K562 (cell line): Measurements from ENCODE around the gene DTNB. TPM values are rescaled to one million over a fixed set of nuclear protein-coding genes. Genes with fewer than 3 reads are reported as not detected.

ENCODE experiments used
- ATAC-seq: fragments of 200-7000 bp; cut with Tn5 transposase; 3 replicates; pipeline ENCODE4 v1.9.1; 2020; ENCODE audit warnings: moderate library complexity
- BruUV-seq: library from RNA; stranded (reverse); fragments of 400-500 nt; replicated peaks from 2 replicates; lab custom pipeline; 2021; lab: Mats Ljungman, UMichigan
- CTCF ChIA-PET: fragments of 300-600 bp; formaldehyde crosslinking; extraction: SDS; loops from one replicate; lab custom pipeline; 2021; ENCODE audit warnings: low intra/inter-chr PET ratio; lab: Yijun Ruan, JAX
- POLR2A ChIA-PET: fragments of 300-600, 350-650 bp; sonication (Branson Sonifier 250); formaldehyde crosslinking; extraction: SDS; loops from one replicate; lab custom pipeline; 2021; ENCODE audit warnings: antibody characterized with exemption, inconsistent platforms; lab: Yijun Ruan, JAX
- DNase-seq, 4 experiments: peaks; one replicate each; pipeline versions ENCODE4 v3.0.0 to v3.0.0-alpha.2; 2011 to 2018; ENCODE audit warnings: low spot score in 3 of 4, mixed read lengths in 3 of 4; ENCODE audit errors: extremely low read depth in 1 of 4
- FAIRE-seq: peaks from 2 replicates; lab custom pipeline; 2011; peaks lifted over from hg19 to GRCh38; lab: Jason Lieb, UNC
- H2AFZ ChIP-seq: 2 replicates; pipeline ENCODE4 v1.6.0; 2011; ENCODE audit warnings: low read depth, low read length, control low read depth, inconsistent platforms
- H3K27ac ChIP-seq: fragments of 200-600 bp; 3 replicates; pipeline ENCODE4 v1.8.0; 2011; ENCODE audit warnings: low read depth, mild to moderate bottlenecking, control low read depth, inconsistent platforms, low read length, moderate library complexity, mixed read lengths; ENCODE audit errors: extremely low read depth
- H3K27me3 ChIP-seq, 2 experiments: fragments of 300-600 bp in 1 of 2; 2 replicates in 1 of 2; 3 replicates in 1 of 2; pipeline versions ENCODE4 v1.6.0 to v1.8.0; 2011; ENCODE audit warnings: inconsistent platforms in 2 of 2, low read length in 2 of 2, mild to moderate bottlenecking in 1 of 2, mixed read lengths in 1 of 2, moderate library complexity in 1 of 2; ENCODE audit not compliant: control insufficient read depth in 2 of 2, insufficient read depth in 2 of 2
- H3K36me3 ChIP-seq: fragments of 300-600 bp; 3 replicates; pipeline ENCODE4 v1.8.0; 2011; ENCODE audit warnings: mild to moderate bottlenecking, low read length, inconsistent platforms; ENCODE audit not compliant: control insufficient read depth, insufficient read depth
- H3K4me1 ChIP-seq, 2 experiments: fragments of 200-600 bp in 1 of 2; replicated peaks in 1 of 2; 2 replicates in 1 of 2; 3 replicates in 1 of 2; pipeline versions ENCODE4 v1.5.1 to v1.8.0; 2011; ENCODE audit warnings: inconsistent platforms in 2 of 2, low read length in 2 of 2, mild to moderate bottlenecking in 1 of 2, mixed read lengths in 1 of 2, moderate library complexity in 1 of 2; ENCODE audit not compliant: control insufficient read depth in 2 of 2, insufficient read depth in 2 of 2
- H3K4me2 ChIP-seq: 2 replicates; pipeline ENCODE4 v1.6.1; 2011; ENCODE audit warnings: low read length, control low read depth, inconsistent platforms, mixed read lengths; ENCODE audit not compliant: insufficient read depth
- H3K4me3 ChIP-seq: fragments of 200-600 bp; sonication (generic), shearing (Covaris generic); 2 replicates; pipeline ENCODE4 v1.5.1; 2016; ENCODE audit warnings: control low read depth, inconsistent platforms
- H3K79me2 ChIP-seq: fragments of 200-600 bp; 3 replicates; pipeline ENCODE4 v1.8.0; 2011; ENCODE audit warnings: low read length, inconsistent platforms; ENCODE audit not compliant: control insufficient read depth, insufficient read depth
- H3K9ac ChIP-seq, 2 experiments: 2 replicates each; pipeline versions ENCODE4 v1.6.0 to v1.6.1; 2011; ENCODE audit warnings: low read depth in 2 of 2, low read length in 2 of 2, control low read depth in 1 of 2, inconsistent platforms in 1 of 2, mild to moderate bottlenecking in 1 of 2, mixed read lengths in 1 of 2; ENCODE audit not compliant: insufficient read depth in 1 of 2
- H3K9me1 ChIP-seq: one replicate; pipeline ENCODE4 v1.6.0; 2011; ENCODE audit warnings: inconsistent platforms, mild to moderate bottlenecking, low read length, moderate library complexity; ENCODE audit not compliant: control insufficient read depth, insufficient read depth
- H3K9me3 ChIP-seq: replicated peaks from 2 replicates; pipeline ENCODE4 v1.5.1; 2011; ENCODE audit warnings: low read depth, low read length, inconsistent platforms; ENCODE audit not compliant: control insufficient read depth, insufficient read depth
- H4K20me1 ChIP-seq: replicated peaks from 2 replicates; pipeline ENCODE4 v1.6.1; 2011; ENCODE audit warnings: low read length, inconsistent platforms, mixed read lengths; ENCODE audit not compliant: control insufficient read depth, insufficient read depth
- RBFOX2 ChIP-seq: fragments of 200-400 bp; formaldehyde crosslinking; IDR thresholded peaks from 2 replicates; pipeline ENCODE4 v1.6.1; 2017; ENCODE audit warnings: low read depth, mild to moderate bottlenecking, low read length, moderate library complexity
- ZNF316 ChIP-seq: fragments of 450-650 bp; IDR thresholded peaks from 2 replicates; pipeline ENCODE4 v1.6.1; 2016
- WGBS: fragments of 100-300 bp; shearing (Covaris generic); methylation state at CpG from one replicate; pipeline ENCODE4 v1.1.6; 2016; ENCODE audit warnings: low coverage, mixed read lengths; ENCODE audit not compliant: insufficient coverage; ENCODE audit errors: missing lambda C conversion rate; 5-methylcytosine and 5-hydroxymethylcytosine counted together
- in situ Hi-C: fragments of 300-500 bp; cut with MboI; formaldehyde crosslinking; loops from 4 replicates; pipeline ENCODE4 v1.15.0; 2018; ENCODE audit warnings: inconsistent platforms, mixed read lengths
- intact Hi-C: fragments of 100-400 bp; cut with micrococcal nuclease; formaldehyde crosslinking; loops from 2 replicates; pipeline ENCODE4 v1.14.2; 2022
- polyA plus RNA-seq, 8 experiments: library from polyadenylated mRNA; depleted of rRNA in 4 of 8; stranded (reverse) in 5 of 8; unstranded in 3 of 8; fragments of >200 nt; fragmentation: Nextera tagmentation in 2 of 8; fragmentation: Illumina TruSeq in 1 of 8; extraction: Ambion mirVana in 2 of 8; extraction: Trizol in 1 of 8; gene quantifications; 2 replicates each; pipeline versions ENCODE4 v1.2.1 to v1.2.3, GENCODE V29; 2011 to 2014; ENCODE audit warnings: inconsistent platforms in 1 of 8, missing spikeins in 1 of 8
- total RNA-seq, 7 experiments: library from RNA; depleted of rRNA in 6 of 7; stranded (reverse); fragments of >200 nt in 6 of 7; fragmentation: Illumina TruSeq in 2 of 7; extraction: Trizol in 2 of 7; gene quantifications; 2 replicates each; pipeline versions ENCODE4 v1.2.1 to v1.2.3, GENCODE V29; 2011 to 2021; ENCODE audit warnings: low replicate concordance in 1 of 7
- TF ChIP-seq, protein P1 (sequence below): fragments of 450-650 bp; IDR thresholded peaks from 2 replicates; pipeline ENCODE4 v1.6.1; 2018; ENCODE audit not compliant: partially characterized antibody

The DTNB gene
- total and polyA plus RNA-seq, 9 of the 15 experiments (the other 6 are each of a cell fraction or from before 2014, with no cell fraction given), result 0.18 to 2.0 (median 0.77) TPM; not detected in 2

DNA sequence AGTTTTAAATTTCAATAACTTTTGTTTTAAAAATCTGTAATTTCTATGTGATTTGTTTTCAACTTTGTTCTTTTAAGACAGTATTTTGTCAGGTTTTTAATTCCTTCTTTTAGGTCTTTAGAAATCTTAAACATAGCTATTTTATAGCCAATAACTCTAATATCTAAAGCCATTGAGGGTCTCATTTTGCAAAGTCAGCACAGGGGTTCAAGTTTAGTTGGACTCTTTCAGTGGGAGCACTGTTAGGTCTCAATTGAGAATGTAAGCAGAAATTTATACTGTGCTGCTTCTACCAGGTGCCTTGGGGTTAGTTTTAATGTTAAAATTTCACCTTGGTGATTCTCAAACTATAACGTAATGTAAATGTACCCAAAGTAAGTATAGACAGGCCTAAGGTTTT is 226.4 kb downstream of the DTNB start:
- no TSS peak for BruUV-seq
- ATAC-seq, result no peak
- no peak overlapping the region for H2AFZ ChIP-seq
- FAIRE-seq, result no peak
- H3K79me2 ChIP-seq, result no peaks in the 10 kb centered on the region
- no peak overlapping the region for H3K9ac ChIP-seq
- no peak overlapping the region for H3K4me2 ChIP-seq
- DNase-seq, result no peak
- H4K20me1 ChIP-seq, result no peaks in the 10 kb centered on the region; the same call in 1 of the 2 replicates
- peaks cover 4 to 5% of the 10 kb centered on the region in 2 experiments; a peak in 3 of 5 replicates for H3K27me3 ChIP-seq
- H3K9me1 ChIP-seq, result no peaks in the 10 kb centered on the region
- POLR2A ChIA-PET, result no interaction called here
- WGBS, result 7% methylated on average over 1 of the region's 1 CpG
- no peaks in the 10 kb centered on the region for H3K4me1 ChIP-seq
- no peaks in the 10 kb centered on the region for H3K9me3 ChIP-seq
- TF ChIP-seq, protein P1, sequence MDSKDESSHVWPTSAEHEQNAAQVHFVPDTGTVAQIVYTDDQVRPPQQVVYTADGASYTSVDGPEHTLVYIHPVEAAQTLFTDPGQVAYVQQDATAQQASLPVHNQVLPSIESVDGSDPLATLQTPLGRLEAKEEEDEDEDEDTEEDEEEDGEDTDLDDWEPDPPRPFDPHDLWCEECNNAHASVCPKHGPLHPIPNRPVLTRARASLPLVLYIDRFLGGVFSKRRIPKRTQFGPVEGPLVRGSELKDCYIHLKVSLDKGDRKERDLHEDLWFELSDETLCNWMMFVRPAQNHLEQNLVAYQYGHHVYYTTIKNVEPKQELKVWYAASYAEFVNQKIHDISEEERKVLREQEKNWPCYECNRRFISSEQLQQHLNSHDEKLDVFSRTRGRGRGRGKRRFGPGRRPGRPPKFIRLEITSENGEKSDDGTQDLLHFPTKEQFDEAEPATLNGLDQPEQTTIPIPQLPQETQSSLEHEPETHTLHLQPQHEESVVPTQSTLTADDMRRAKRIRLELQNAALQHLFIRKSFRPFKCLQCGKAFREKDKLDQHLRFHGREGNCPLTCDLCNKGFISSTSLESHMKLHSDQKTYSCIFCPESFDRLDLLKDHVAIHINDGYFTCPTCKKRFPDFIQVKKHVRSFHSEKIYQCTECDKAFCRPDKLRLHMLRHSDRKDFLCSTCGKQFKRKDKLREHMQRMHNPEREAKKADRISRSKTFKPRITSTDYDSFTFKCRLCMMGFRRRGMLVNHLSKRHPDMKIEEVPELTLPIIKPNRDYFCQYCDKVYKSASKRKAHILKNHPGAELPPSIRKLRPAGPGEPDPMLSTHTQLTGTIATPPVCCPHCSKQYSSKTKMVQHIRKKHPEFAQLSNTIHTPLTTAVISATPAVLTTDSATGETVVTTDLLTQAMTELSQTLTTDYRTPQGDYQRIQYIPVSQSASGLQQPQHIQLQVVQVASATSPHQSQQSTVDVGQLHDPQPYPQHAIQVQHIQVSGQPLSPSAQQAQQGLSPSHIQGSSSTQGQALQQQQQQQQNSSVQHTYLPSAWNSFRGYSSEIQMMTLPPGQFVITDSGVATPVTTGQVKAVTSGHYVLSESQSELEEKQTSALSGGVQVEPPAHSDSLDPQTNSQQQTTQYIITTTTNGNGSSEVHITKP, result no peak
- TF ChIP-seq ZNF316 (0 out of 2 replicates have a peak, but pooled peaks have one; percentile 7), RBFOX2 (no peak)
- TF ChIP-seq, all 486 proteins: peak for 1
- H3K27ac ChIP-seq, result no peak overlapping the region
- intact Hi-C loops, result no loop called here
- in situ Hi-C loops, result no loop called here
- H3K36me3 ChIP-seq, result no peaks in the 10 kb centered on the region
- CTCF ChIA-PET, result no interaction called here
- H3K4me3 ChIP-seq, result no peak overlapping the region
